GM12801 (cell line): Measurements from ENCODE around the gene TAS1R1.

Experiments
- CTCF ChIP-seq: IDR thresholded peaks from one replicate; pipeline ENCODE4 v1.5.1; 2011; ENCODE audit warnings: control low read depth; ENCODE audit not compliant: insufficient read length; ENCODE audit errors: extremely low read depth

TAS1R1 gene

GRCh38 chr1:6512908-6513280, 42.2 kb upstream of the TAS1R1 start:
- TF ChIP-seq CTCF, result no peak

DNA sequence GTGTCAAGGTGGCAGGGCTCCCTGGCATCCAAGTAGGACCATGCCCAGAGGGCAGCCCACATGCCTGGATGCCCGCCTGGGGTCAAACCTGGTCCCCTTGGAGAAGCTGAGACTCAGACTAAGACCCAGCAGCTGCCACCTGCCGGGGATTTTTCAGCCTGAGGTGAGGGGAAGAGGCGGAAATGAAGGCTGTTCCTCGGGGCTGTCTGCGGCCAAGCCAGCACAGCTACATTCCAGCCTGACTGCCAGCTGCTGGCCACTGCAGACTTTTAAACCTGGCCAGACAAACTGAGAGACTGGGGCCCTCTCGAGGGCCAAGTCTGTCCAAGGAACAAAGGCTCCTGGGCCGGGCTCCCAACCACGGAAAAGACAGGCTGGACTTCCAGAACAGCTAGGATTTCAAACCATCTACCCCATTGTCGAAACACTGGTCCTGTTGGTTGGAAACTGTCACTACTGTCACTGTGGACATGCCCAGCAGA, 41.7 kb upstream of the TAS1R1 start:
- TF ChIP-seq CTCF, result no peak

- no peak for TF ChIP-seq CTCF
Measured at GRCh38 chr1:6515771-6516170, 39.3 kb upstream of the TAS1R1 start.

DNA sequence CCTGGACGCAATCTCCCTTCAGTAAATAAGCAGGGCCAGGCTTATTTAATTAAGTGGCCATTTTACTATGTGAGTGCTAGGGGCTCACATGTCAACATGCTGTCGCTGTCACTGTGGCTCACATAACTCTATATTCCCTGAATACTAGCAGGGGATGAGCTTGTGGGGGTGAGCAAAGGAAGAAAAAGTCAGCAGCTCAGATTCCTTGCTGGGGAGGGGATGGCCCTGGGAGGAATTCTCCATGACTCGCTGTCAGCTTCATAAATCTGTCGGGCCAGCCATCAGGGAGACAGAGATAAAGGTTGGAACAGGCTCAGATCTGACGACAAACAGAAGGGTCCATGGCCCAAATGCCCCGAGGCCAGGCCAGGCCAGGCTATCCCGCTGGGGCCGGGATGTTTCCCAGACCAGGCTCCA, 37.7 kb upstream of the TAS1R1 start:
- TF ChIP-seq CTCF, result no peak

DNA sequence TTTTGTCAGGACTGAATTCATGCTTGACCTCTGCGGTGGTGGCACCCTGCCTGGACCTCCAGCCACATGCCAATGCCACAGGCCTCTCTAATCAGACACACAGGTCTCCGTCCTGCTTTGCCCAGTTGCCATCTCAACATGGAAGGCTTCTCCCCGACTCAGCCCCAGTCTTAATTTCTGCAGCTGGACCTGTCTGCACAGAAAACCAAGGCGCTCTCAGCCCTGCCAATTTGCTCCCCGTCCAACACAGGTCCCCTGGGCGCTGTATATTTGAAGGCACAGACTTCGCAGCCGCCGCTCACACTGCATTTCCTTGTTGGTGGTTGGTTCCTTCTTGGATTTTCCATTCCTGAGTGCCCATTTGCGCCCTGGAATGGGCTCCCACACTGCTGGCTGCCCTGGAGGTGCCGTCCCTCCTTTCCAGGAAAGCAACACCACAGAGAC, 35.6 kb upstream of the TAS1R1 start:
- TF ChIP-seq CTCF, result no peak

- no peak for TF ChIP-seq CTCF
Measured at GRCh38 chr1:6519935-6520671, 35.0 kb upstream of the TAS1R1 start.

- TF ChIP-seq CTCF, result no peak
Measured at GRCh38 chr1:6521536-6521935, 33.6 kb upstream of the TAS1R1 start.

DNA sequence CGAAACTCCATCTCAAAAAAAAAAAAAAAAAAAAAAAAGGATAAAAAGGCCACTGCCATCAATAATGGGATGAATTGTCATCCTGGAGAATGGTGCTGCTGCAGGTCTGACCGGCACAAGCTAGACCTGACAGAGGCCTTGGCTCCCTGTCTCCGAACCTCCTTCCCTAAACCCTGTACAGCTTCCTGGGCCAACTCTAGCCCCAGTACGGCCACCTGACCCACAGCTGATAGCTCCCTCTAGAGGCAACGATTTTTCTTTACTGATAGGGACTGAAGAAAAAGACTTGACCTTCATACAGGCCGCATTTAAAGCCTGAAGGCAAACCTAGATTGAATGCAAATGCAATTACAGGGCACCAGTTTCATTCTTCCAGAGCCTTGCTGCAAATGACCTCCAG, 31.5 kb upstream of the TAS1R1 start:
- no peak for TF ChIP-seq CTCF
